ENCODE measurements around the gene CNNM4.

DNA sequence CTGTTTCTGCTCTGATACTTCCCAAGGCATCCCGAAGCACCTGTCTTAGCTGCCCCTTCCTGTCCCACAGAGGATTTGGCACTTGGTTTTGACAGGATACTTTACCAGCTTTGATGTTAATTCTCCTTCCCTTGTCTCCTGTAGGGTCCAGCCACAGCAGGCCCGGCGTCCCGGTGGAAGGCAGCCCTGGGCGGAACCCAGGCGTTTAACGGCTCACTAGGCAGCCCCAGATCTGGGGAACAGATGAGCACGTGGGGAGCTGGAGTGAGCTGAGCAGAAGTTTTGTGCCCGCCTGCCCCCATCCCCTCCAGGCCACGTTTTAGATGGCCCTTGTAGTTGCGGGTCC is 71.7 kb downstream of the CNNM4 start:
- TF ChIP-seq, protein P1, sequence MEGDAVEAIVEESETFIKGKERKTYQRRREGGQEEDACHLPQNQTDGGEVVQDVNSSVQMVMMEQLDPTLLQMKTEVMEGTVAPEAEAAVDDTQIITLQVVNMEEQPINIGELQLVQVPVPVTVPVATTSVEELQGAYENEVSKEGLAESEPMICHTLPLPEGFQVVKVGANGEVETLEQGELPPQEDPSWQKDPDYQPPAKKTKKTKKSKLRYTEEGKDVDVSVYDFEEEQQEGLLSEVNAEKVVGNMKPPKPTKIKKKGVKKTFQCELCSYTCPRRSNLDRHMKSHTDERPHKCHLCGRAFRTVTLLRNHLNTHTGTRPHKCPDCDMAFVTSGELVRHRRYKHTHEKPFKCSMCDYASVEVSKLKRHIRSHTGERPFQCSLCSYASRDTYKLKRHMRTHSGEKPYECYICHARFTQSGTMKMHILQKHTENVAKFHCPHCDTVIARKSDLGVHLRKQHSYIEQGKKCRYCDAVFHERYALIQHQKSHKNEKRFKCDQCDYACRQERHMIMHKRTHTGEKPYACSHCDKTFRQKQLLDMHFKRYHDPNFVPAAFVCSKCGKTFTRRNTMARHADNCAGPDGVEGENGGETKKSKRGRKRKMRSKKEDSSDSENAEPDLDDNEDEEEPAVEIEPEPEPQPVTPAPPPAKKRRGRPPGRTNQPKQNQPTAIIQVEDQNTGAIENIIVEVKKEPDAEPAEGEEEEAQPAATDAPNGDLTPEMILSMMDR (IDR thresholded peaks at IDR 0.05; ENCODE audit: insufficient read depth, low read length, poor library complexity, severe bottlenecking) = no peak
- no peak for TF ChIP-seq EZH2phosphoT487 (conservative IDR thresholded peaks at IDR 0.05; ENCODE audit: low read length)

Measured in SU-DHL-6 (cell line).